Adipocyte (in vitro differentiated cells): ENCODE measurements around the gene AHCYL2.
"Not testable (repeated sequence)": the region's sequence is repeated elsewhere in the genome, so short reads cannot be mapped to it uniquely, and the experiment has no call there.

Experiments
- DNase-seq: peaks from one replicate; pipeline ENCODE4 v3.0.0-alpha.2; 2015; ENCODE audit warnings: low read depth
- H3K27me3 ChIP-seq: replicated peaks from 2 replicates; pipeline ENCODE4 v1.7.0; 2013; ENCODE audit warnings: mild to moderate bottlenecking, low read length, moderate library complexity; ENCODE audit not compliant: control insufficient read depth, insufficient read depth
- H3K36me3 ChIP-seq: 2 replicates; pipeline ENCODE4 v1.7.0; 2013; ENCODE audit warnings: low read length, mild to moderate bottlenecking, moderate library complexity; ENCODE audit not compliant: control insufficient read depth, insufficient read depth, severe bottlenecking
- H3K4me1 ChIP-seq: 2 replicates; pipeline ENCODE4 v1.7.0; 2013; ENCODE audit warnings: mild to moderate bottlenecking, low read length, moderate library complexity; ENCODE audit not compliant: control insufficient read depth, insufficient read depth
- H3K4me3 ChIP-seq: 2 replicates; pipeline ENCODE4 v1.7.0; 2013; ENCODE audit warnings: mild to moderate bottlenecking, low read length, moderate library complexity
- H3K9ac ChIP-seq: 2 replicates; pipeline ENCODE4 v1.7.0; 2013; ENCODE audit warnings: mild to moderate bottlenecking, low read length, moderate library complexity
- H3K9me3 ChIP-seq: 2 replicates; pipeline ENCODE4 v1.7.0; 2013; ENCODE audit warnings: mild to moderate bottlenecking, low read length, moderate library complexity; ENCODE audit not compliant: control insufficient read depth

AHCYL2 gene

GRCh38 chr7:129391546-129392171 lies 166.8 kb downstream of the AHCYL2 start:
- DNase-seq: no peak
- Histone ChIP-seq H3K36me3 (peaks cover 6% of the 10 kb centered on the region), H3K9me3 (no peaks in the 10 kb centered on the region), H3K4me1 (peaks cover 9% of the 10 kb centered on the region), H3K4me3 (no peak overlapping the region), H3K9ac (no peak overlapping the region), H3K27me3 (no peaks in the 10 kb centered on the region)

- Histone ChIP-seq H3K9ac (no peak overlapping the region), H3K4me1 (peaks cover 9% of the 10 kb centered on the region), H3K9me3 (no peaks in the 10 kb centered on the region), H3K27me3 (no peaks in the 10 kb centered on the region), H3K36me3 (peaks cover 6% of the 10 kb centered on the region), H3K4me3 (no peak overlapping the region)
- DNase-seq: no peak
Measured at GRCh38 chr7:129393255-129393654, 168.4 kb downstream of the AHCYL2 start.

- Histone ChIP-seq H3K4me1 (peaks cover 9% of the 10 kb centered on the region), H3K36me3 (peaks cover 6% of the 10 kb centered on the region), H3K9ac (no peak overlapping the region), H3K4me3 (no peak overlapping the region), H3K9me3 (no peaks in the 10 kb centered on the region), H3K27me3 (no peaks in the 10 kb centered on the region)
- DNase-seq: no peak
Measured at GRCh38 chr7:129394101-129394500, 169.3 kb downstream of the AHCYL2 start.

- Histone ChIP-seq H3K9ac (no peak overlapping the region), H3K4me1 (peaks cover 9% of the 10 kb centered on the region)
Measured at GRCh38 chr7:129394982-129395914, 170.4 kb downstream of the AHCYL2 start.

DNA sequence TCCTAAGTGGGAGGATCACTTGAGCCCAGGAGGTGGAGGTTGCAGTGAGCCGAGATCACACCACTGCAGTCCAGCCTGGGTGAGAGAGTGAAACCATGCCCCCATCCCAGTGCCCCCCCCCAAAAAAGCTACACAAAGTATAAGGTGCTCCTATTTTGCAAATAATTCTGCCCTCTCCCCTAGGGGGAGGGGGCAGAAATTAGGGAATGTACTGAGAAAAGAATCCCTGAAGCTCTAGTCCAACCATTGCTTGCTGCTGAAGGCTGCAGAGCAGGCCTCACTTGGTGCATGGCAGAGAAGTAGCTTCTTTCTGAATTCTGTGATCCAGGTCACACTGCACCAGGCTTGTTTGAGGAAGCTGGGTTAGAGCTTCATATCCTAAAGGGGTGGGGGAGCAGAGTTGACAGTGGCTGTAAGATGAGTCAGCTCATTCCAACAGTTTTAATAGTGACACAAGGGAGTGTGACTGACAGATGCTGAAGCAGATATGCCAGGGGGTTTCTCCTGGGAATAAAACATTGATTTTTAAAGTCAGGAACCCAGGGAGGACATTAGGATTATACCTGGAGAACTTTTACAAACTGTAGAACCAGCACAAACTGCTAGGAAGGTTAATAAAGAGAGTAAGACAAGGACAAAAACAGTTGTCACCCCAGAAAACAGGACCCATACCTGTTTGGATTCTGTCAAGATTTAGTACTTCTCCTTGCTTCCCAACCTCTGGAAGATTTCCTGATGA lies 176.6 kb downstream of the AHCYL2 start:
- H3K4me1 ChIP-seq: peaks cover 7% of the 10 kb centered on the region
- no peak overlapping the region for H3K4me3 ChIP-seq
- no peak overlapping the region for H3K9ac ChIP-seq
- H3K27me3 ChIP-seq: no peaks in the 10 kb centered on the region
- H3K36me3 ChIP-seq: peaks cover 5% of the 10 kb centered on the region
- no peaks in the 10 kb centered on the region for H3K9me3 ChIP-seq
- DNase-seq: no peak

More at GRCh38 chr7:129394982-129395914, 170.4 kb downstream of the AHCYL2 start:
- Histone ChIP-seq H3K9me3 (no peaks in the 10 kb centered on the region), H3K4me3 (no peak overlapping the region), H3K36me3 (no peaks in the 10 kb centered on the region), H3K27me3 (no peaks in the 10 kb centered on the region)
- DNase-seq: no peak

- DNase-seq: no peak
- Histone ChIP-seq H3K36me3 (peaks cover 5% of the 10 kb centered on the region), H3K27me3 (no peaks in the 10 kb centered on the region), H3K4me3 (no peak overlapping the region), H3K9ac (no peak overlapping the region), H3K9me3 (no peaks in the 10 kb centered on the region), H3K4me1 (peaks cover 7% of the 10 kb centered on the region)
Measured at GRCh38 chr7:129401967-129402860, 177.4 kb downstream of the AHCYL2 start.

GRCh38 chr7:129405527-129405926 lies 180.7 kb downstream of the AHCYL2 start:
- Histone ChIP-seq H3K36me3 (peaks cover 5% of the 10 kb centered on the region), H3K9me3 (no peaks in the 10 kb centered on the region), H3K9ac (no peak overlapping the region), H3K27me3 (no peaks in the 10 kb centered on the region), H3K4me3 (no peak overlapping the region), H3K4me1 (peaks cover 7% of the 10 kb centered on the region)
- no peak for DNase-seq

GRCh38 chr7:129410238-129410637 lies 185.4 kb downstream of the AHCYL2 start:
- not testable (repeated sequence) for H3K9me3 ChIP-seq, H3K4me1 ChIP-seq, H3K4me3 ChIP-seq, H3K27me3 ChIP-seq, H3K9ac ChIP-seq, H3K36me3 ChIP-seq, DNase-seq

DNA sequence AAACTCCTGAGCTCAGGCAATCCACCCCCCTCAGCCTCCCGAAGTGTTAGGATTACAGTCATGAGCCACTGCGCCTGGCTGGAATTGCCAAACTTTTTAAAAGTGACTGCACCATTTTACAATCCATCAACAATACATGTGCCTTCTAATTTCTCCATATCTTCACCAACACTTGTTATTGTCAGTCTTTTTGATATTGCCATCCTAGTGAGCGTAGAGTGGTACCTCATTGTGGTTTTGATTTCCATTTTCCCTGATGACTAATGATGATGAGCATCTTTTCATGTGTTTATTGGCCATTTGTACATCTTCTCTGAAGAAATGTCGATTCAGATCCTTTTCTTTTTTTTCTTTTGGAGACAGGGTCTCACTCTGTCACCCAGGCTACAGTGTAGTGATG lies 187.7 kb downstream of the AHCYL2 start:
- H3K9ac ChIP-seq: no peak overlapping the region
- H3K4me1 ChIP-seq: no peaks in the 10 kb centered on the region
- H3K4me3 ChIP-seq: no peak overlapping the region
- H3K36me3 ChIP-seq: no peaks in the 10 kb centered on the region
- no peak for DNase-seq
- no peaks in the 10 kb centered on the region for H3K27me3 ChIP-seq
- H3K9me3 ChIP-seq: no peaks in the 10 kb centered on the region

DNA sequence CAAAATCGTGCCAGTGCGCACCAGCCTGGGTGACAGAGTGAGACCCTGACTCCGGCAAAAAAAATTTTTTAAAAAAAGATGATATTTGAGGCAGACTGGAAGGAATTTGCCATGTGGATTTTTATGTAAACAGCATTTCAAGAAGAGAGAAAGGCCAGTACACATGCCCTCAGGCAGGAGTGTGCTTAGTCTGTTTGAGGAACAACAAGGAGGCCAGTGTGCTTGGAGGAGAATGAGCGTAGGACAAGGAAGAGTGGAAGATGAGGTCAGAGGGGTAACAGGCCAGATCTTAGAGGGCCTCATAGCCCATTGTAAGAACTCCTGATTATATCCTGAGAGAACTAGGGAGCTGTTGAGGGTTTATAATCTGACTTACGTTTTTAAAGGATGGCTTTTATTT lies 192.2 kb downstream of the AHCYL2 start:
- Histone ChIP-seq H3K9me3 (no peaks in the 10 kb centered on the region), H3K9ac (no peak overlapping the region), H3K36me3 (peaks cover 3% of the 10 kb centered on the region), H3K4me1 (no peaks in the 10 kb centered on the region), H3K27me3 (no peaks in the 10 kb centered on the region), H3K4me3 (no peak overlapping the region)
- DNase-seq: peak; percentile 9
